Activated CD8-positive, alpha-beta memory T cell treated with anti-CD3 and anti-CD28 coated beads, Interleukin-2, amount 50 U/mL, for 4 hours (primary cell): ENCODE data around the gene LRRC17.
"Not testable (repeated sequence)": the region's sequence is repeated elsewhere in the genome, so short reads cannot be mapped to it uniquely, and the experiment has no call there.

Source experiments
- DNase-seq: peaks from one replicate; pipeline ENCODE4 v3.0.0-alpha.2; 2020

Gene LRRC17

DNA sequence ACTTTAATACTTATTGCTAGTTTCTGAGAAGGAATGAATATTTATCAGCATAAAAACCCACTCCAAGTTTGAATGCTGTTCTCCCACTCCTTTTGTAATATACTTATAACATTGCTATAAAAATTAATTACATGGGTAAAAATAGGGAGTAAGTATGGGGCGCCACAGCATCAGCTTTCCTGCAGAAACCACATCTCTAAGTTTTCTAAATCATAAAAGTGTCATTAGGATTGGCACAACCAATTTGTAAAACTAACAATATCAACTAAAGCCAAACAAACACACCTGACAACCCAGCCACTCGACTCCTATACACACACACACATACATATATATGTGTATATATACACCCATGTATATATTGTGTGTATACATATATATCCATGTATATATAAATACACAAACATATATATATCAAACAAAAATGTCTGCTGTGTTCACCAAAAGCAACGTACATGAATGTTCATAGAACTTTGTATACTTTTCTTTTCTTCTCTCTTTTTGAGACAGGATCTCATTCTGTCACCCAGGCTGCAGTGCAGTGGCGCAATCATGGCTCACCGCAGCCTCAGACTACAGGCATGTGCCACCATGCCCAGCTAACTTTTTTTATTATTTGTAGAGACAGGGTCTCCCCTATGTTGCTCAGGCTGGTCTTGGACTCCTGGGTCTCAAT lies 14.8 kb upstream of the LRRC17 start:
- no peak for DNase-seq

DNA sequence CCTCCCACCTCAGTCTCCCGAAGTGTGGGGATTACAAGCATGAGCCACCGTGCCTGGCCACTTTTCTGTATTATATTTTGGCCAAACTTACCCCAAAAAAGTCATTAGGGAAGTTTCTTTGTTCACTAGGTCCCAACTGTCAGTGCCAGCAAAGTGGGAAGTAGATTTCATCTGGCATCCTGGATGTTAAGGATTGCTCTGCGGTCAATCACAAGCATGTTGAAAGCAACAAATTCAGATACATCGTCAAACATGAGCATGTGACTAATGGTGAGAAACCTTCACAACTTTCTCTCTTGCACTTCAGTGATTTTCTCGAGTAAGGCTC lies 14.3 kb upstream of the LRRC17 start:
- DNase-seq: no peak

DNA sequence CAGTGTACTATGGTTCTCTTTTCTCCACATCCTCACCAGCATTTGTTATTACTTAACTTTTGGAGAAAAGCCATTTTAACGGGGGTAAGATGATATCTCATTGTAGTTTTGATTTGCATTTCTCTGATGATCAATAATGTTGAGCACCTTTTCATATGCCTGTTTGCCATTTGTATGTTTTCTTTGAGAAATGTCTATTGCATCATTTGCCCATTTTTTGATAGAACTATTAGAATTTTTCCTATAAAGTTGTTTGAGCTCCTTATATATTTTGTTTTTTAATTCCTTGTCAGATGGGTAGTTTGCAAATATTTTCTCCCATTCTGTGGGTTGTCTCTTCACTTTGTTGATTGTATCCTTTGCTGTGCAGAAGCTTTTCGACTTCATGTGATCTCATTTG lies 10.7 kb upstream of the LRRC17 start:
- not testable (repeated sequence) for DNase-seq

DNA sequence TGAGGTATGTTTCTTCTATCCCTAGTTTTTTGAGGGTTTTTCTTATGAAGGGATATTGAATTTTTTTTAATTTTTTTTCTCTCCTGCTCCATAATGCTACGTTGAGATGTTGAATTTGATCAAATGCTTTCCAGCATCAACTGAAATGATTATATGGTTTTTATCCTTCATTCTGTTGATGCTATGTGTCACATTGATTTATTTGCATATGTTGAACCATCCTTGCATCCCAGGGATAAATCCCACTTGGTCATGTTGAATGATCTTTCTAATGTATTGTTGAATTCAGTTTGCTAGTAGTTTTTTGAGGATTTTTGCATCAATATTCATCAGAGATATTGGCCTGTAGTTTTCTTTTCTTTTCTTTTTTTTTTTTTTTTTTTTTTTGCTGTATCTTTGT lies 9.2 kb upstream of the LRRC17 start:
- DNase-seq: not testable (repeated sequence)

DNA sequence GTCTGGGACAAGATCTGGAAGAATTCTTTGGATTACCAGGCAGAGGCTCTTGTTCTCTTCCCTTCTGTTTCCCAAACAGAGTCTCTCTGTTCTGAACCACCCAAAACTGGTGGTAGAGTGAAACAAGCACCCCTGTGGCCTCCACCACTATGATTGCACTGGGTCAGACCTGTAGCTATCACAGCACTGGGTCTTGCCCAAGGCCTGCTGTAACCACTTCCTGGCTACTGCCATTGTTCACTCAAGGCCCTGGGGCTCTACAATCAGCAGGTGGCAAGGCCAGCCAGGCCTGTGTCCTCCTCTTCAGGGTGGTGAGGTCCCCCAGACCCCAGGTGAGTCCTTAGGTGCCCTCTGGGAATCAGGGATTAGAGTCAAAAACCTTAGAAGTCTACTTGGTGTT lies 4.1 kb upstream of the LRRC17 start:
- no peak for DNase-seq

DNA sequence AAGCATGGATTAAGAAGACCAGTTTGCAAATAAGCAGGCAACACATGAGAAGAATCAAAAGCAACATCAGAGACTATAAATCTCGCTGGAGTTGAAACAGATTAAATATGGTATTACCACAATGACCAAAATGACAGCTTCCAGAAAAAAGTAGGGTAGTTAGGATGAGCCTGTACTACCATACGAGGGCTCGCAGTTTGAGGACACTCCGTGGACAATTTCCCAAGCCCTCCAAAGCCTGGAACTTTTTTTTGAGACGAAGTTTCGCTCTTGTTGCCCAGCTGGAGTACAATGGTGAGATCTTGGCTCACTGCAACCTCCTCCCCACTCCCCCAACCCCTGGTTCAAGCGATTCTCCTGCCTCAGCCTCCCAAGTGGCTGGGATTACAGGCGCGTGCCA lies 1.0 kb downstream of the LRRC17 start:
- no peak for DNase-seq

DNA sequence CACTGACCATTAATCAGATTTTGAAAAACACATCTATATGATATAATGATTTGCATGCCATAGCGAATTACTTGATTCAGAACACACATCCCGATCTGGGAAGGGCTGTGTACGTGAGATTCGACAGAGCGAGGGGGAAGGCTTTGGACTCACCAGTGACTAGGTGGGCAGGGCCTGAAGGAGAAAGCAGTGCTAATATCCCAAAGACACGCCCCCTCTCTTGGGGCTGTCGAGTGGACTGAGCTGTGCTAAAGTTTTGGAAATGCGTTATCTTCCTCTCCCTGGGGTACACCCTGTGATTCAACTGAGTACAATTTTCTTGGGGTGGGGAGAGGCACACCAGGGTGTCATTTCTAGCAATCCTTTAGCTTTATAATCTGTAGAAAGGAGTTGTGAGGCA lies 1.8 kb downstream of the LRRC17 start:
- no peak for DNase-seq

DNA sequence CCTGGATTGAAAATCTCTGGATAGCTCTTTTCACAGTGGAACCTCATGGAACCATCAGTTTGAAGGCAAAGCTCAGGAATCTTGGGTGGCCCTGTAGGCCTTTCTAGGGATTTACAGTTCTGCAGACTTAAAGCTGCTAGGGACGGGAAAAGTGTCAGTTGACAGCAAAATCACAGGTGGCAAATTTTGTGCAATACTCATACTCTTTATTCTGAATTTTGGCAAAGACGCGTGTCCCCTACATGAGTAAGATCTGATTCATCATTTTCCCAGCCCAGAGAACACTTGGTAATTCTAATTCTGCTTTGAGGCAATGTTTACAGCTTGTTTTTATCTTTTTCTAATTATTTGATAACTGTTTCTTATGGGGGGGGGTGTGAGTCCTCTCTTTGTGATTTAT lies 3.6 kb downstream of the LRRC17 start:
- DNase-seq: no peak

DNA sequence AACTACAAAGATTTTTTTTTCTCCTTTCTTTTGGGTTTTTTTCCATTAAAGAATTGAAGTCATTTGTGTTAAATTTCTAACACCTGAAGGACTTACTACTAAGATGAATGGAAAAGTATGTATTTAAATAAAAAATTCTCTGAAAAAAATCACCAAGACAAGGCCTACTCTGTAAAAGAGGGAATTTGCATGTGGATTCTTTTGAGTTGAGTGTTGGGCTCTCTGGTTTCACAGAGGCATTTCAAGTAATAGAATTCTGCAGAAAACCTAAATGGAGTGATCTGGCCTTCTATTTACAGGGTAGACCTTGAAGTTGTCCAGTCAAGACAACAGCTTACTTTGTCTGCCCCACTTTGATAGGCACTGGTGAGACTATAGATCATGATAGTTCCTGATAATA lies 4.1 kb downstream of the LRRC17 start:
- DNase-seq: no peak

DNA sequence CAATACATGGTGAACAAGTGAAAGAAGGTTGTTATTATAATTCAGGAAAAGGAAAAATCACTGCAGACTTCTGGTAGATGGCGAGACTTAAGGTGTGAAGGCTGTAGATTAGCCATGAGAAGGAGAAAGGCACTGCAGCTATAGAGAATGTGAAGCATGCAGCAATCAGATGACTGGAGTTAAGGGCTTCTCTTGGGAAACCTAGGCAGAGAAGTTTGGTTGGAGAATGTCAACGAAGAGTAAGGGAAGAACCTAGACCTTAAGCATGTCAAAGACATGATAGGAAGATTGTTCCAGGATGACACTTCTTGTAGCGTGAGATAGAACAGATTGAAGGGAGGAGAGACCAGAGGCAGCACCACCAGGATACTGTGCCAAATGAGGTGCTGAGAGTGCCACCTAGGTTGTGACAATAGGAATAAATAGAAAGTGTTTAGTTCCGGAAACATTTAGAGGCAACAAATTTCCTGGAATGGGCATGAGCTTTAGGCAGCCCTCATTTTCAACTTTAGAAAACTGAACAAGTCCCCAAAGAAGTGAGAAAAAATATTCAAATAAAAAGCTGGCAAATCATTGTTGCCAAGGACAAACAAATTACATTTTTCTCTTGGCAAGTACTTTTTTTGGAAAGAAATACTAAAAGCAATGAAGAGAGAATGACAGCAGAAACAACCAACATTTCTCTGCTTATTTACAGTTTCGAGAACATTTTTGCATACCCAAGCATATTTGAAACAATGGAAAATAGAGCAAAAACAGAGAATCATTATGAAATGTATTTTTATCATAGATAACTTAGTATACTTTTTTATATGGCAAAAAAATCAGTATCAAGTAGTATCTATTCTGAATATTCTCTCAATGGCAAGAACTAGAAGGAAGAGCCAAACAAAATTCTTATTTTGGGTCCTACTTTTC lies 4.9 kb downstream of the LRRC17 start:
- no peak for DNase-seq

DNA sequence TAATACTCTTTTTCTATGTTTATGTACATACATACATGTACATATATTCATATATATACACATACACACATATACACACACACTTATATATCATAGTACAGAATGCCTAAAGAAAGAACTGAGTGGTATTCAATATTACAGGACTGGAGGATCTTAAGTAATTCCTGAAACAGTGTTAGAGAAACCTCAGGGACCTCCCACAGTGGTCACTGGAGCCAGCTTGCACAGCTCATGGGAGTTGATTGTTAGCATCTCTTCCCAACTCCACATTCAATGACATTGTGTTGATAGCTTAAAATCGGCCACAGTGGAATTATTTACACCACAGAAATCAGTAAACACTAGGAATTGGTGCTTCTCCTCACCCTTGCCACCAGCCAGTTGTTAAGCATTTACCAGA lies 6.0 kb downstream of the LRRC17 start:
- DNase-seq: no peak

DNA sequence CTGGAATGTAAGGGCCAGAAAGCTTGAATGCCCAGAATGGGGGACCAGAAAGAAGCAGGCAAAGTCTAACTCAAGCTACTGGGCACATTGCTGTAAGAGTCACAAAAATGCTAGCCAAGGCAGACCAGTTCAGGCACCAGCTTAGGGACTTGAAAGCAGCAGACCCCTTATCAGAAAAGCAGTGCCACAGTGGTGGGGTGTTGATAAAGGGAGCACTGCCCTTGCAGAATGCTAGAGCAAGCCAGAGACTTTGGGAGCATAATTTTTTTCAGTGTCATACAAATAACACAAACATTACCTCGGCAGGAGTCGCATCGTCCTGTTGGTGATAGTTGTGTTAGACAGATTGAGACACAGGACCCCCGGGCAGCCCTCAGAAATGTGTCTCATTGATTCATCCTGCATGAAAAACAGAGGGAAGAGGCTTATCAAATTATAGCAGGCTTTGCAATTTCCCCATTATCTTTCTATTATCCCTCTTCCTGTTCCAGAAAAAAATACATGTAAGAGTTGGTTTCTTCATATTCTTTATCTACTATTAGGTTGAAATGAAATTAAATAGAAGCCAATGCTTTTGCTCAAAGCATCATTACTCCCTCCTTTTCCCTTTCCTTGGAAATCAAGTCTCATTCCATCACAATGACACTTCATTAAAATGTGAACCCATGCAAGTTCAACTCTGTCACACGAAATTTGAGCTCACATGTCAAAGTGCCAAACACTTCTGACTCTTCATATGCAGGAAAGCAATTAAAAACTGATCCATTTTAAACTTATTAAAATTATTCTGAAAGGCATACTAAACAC lies 13.4 kb downstream of the LRRC17 start:
- DNase-seq: no peak

DNA sequence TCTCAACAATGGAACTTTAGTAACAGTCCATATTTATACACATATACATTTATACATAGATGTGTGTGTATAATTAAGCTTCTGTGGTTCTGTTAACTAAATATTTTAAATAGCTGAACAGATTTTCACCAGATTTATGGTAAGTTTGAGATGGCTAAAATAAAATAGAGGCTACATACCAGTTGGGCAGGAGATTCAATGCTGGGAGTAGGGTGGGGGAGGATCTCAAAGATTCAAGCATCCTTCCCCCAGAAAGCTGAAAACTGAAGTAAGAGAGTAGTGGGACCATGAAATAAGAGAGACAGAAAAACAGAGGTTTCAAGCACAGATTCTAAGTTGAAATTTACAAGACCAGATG lies 14.0 kb downstream of the LRRC17 start:
- DNase-seq: no peak

DNA sequence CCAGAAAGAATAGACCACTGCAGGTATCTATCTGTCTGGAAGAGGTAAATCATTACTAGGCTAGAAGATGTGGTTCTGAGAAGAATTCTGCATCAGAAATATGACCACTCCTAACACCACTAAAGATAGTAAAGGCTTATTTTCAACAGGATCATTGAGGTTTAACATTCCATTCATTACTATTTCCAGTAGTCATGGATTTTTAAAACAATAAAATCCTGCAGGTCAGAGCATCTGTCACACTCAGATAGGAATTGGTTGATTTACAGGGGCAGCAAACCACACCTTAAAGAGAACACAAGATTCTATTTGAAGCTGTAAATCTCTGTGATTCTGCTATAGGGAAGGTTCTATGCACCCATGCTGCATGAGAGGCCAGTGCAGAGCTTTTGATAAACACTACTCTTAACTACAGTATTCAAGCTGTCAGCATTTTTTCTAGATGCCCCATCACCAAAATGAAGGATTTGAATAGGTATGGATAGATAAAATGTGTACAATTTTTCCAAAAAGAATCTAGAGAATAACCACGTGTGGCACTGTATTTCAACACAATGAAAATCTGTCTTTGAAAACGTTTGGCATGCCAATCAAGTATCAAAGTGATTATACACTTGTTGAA lies 14.6 kb downstream of the LRRC17 start:
- no peak for DNase-seq

DNA sequence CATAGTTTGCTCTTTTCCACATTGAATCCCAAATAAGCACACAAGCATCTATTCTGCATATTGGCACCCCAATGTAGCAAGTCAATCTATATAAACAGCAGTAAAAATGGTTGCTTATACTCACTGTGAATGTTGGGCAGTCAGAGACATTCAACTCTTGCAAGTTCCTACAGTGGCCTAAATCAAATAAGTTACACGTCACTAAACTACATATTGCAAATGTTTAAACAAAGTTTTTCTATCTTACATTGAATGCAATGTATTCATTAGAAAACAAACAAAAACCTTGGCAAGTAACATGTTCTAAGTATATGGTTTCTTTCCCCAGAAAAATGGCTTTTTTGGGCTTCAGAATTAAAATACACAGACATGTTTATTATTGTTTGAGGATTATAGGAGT lies 19.0 kb downstream of the LRRC17 start:
- DNase-seq: no peak

DNA sequence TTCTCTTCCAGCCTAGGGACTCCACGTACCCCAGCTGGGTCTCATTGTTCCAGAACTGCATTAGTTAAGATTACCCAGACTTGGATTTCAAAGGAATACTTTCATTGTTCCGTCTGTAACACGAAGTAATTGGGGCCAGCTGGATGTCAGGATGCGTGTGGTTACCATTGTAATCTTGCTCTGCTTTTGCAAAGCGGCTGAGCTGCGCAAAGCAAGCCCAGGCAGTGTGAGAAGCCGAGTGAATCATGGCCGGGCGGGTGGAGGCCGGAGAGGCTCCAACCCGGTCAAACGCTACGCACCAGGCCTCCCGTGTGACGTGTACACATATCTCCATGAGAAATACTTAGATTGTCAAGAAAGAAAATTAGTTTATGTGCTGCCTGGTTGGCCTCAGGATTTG lies 21.0 kb downstream of the LRRC17 start:
- DNase-seq: no peak

DNA sequence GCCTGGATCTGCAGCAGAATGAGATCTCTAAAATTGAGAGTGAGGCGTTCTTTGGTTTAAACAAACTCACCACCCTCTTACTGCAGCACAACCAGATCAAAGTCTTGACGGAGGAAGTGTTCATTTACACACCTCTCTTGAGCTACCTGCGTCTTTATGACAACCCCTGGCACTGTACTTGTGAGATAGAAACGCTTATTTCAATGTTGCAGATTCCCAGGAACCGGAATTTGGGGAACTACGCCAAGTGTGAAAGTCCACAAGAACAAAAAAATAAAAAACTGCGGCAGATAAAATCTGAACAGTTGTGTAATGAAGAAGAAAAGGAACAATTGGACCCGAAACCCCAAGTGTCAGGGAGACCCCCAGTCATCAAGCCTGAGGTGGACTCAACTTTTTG lies 21.4 kb downstream of the LRRC17 start:
- DNase-seq: no peak

DNA sequence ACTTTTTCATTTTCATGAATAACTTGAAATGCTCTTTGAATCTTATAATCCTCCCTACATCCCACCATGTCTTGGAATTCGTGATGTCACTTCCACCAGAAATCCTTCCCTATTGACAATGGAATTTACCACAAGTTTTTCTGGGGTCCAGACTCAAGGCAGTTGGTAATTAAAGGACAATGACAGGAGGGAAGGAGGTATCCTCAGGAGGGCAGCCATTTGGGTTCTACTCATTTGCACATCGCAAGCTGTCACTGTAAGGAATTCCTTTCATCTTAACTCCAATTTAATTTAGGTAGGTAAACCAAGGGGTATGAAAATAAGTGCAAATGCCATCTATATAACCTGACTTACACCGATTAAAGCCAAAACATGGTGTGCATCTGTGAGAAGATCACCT lies 21.9 kb downstream of the LRRC17 start:
- no peak for DNase-seq

DNA sequence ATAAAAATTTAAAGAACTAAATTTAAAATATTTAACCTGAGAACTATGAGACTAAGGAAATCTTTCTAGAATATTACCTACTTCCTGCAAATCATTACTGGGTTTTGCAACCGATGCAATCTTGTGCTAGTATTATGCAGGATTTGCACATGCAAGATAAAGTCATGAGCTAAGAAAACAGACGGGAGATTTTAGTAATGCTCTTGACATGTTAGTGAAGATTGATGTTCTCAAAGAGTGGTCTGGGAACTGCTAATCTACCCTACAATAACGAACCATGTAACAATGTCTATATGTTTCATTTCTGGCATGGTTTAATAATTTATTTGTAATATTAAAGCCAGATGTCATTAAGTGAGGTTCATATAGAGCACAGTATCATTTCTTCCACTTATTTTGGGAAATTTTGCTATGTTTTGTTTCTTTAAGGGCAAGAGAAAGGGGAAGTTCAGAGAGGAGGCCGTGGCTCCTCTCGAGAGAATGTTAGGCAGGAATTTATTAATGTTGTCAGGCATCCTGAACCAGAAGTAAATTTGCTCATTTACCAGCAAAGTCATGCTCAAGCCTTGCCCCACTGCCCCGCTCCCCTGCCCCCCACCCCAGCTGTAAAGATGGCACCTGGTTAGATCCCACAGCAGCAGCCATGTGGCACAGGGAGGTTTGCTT lies 22.8 kb downstream of the LRRC17 start:
- no peak for DNase-seq

DNA sequence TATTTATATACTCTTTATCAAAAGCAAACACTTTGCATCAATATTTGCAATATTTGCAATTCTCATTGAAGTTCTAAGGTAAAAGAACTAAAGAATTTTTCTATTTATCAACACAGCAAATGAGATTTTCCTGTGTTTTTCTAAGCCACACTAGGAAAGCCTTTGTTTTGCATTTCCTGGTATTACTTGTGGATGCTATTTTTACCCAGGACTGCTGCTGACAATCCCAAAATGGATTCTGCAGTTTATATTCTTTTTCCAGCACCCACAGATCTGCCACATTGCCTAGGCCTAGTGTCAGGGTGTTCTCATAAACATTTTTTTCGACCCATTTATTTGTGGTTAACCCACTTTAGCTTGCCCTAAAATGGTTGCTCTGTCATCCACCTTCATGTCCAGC lies 25.9 kb downstream of the LRRC17 start:
- DNase-seq: no peak

DNA sequence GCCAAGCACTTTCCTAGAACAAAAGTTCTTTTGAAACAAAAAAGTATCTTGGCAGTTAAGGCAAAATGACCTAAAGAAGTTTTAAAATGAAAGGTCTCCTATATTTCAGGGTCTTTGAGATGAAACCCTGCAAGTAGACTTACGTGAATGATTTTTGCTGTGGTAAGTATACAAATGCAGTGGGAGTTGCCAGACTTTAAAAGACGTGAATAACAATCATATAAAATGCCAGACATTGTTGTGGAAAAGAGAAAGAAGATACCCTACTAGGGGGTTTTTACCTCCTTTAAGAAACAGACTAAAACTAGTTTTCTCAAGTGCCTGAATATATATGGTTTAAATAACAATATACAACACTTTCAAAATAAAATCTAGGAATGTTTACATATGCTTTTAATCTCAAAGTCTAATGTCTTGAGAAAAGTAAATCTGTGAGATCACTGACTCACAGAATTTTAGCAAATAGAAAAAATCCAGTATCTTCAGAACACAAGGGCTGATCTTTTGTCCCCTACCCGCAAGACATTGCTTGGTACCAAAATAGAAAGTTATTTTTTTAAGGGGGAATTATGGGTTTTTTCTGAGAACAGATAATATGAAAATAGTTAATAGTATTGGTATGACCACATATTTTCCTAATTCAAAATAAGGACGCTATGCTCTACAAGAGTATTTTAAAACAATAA lies 29.5 kb downstream of the LRRC17 start:
- no peak for DNase-seq

DNA sequence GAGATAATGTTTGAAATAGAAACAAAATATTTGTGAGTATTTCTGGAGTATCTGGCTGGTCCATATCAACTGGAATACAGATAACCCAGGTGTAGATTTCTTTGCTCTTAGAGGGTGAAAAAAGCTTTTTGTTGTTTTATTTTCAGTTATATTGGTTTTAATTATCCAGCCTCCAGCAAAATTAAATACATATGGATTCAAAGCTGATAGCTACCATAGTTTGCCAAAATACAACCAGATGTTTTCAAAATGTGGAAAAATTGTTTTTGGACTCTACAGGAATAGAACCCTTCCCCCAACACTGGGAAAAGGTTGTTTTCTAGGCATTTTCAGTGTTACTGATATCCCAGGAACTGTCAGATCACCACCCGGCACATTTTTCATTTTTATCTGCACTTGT lies 30.1 kb downstream of the LRRC17 start:
- no peak for DNase-seq
